ENCODE results near the gene CPPED1.

Gene CPPED1

DNA sequence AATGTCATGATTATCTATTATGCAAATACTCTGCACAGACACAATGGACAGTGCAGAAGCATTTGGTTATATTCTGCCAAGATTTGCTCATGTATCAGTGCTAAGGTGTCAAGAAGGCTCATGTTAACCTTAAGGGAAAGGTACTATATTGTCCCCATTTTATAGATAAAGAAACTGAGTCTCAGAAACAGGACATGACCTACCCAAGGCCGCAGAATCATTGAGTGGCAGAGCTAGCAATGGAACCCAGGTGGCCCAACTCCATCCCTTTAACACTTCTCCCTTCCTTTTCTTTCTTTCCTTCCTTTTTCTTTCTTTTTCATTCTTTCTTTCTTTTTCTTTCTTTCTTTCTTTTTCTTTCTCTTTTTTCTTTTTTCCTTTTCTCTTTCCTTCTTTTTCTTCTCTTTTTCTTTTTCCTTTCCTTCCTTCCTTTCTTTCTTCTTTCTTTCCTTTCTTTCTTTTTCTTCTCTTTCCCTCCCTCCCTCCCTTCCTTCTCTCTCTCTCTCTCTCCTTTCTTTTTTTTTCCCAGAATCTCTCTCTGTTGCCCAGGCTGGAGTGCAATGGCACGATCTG is 149.8 kb downstream of the CPPED1 start:
- POLR2A ChIA-PET, result no interaction called here
- CTCF ChIA-PET, result interaction anchor here (0.6 kb wide), 1 partner anchor 63 kb away, joined by 3 read pairs; no protein-coding TSS in a partner anchor
- Histone ChIP-seq H3K9me3 (ENCODE audit: control insufficient read depth, insufficient read depth, low read depth, low read length) (no peaks in the 10 kb centered on the region; the same call in 1 of the 2 replicates), H3K27ac (ENCODE audit: extremely low read depth, low read depth, low read length) (no peak overlapping the region), H3K36me3 (ENCODE audit: control insufficient read depth in 2 of 2, insufficient read depth in 1 of 2, low read length in 2 of 2) (no peaks in the 10 kb centered on the region), H3K4me3 (ENCODE audit: low read depth, low read length) (no peak overlapping the region), H3K4me1 (ENCODE audit: control insufficient read depth, insufficient read depth, low read length) (no peaks in the 10 kb centered on the region)
- TF ChIP-seq ZNF626 (tag by site-specific recombination; IDR thresholded peaks at IDR 0.05) (no peak), PRDM1 (tag by site-specific recombination; IDR thresholded peaks at IDR 0.05) (0 out of 2 replicates have a peak, but pooled peaks have one; percentile 27), YY2 (tag by site-specific recombination; IDR thresholded peaks at IDR 0.05) (no peak), SP7 (tag by site-specific recombination; IDR thresholded peaks at IDR 0.05) (no peak)

DNA sequence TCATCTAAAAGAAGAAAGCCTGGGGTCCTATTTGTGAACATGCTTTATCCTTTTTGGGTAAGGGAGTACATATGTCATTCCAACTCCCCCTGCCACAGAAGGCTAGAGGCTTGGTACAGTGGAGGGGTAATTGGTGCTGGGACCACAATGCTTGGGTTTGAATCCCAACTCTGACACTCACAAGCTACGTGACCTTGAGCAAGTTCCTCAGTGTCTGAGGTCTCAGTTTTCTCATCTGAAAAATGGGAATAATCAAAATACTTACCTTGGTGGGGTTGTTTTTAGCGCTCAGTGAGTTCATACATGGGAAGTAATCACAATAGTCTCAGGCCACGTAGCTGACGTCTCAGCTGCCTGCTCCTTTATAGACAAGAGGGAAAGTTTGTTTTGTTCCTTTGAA is 150.8 kb downstream of the CPPED1 start:
- no peaks in the 10 kb centered on the region for H3K4me1 ChIP-seq (ENCODE audit: control insufficient read depth, insufficient read depth, low read length)
- H3K9me3 ChIP-seq (ENCODE audit: control insufficient read depth, insufficient read depth, low read depth, low read length), result no peaks in the 10 kb centered on the region
- no peaks in the 10 kb centered on the region for H3K36me3 ChIP-seq (ENCODE audit: control insufficient read depth in 2 of 2, insufficient read depth in 1 of 2, low read length in 2 of 2)
- TF ChIP-seq GLIS1 (tag by site-specific recombination; IDR thresholded peaks at IDR 0.05) (no peak), ZNF658 (tag by site-specific recombination; IDR thresholded peaks at IDR 0.05) (no peak), KLF9 (tag by site-specific recombination; IDR thresholded peaks at IDR 0.05; ENCODE audit: low read depth) (no peak), ZNF664 (tag by site-specific recombination; IDR thresholded peaks at IDR 0.05) (no peak), ZNF24 (tag by site-specific recombination; IDR thresholded peaks at IDR 0.05) (no peak), ZFHX2 (tag by site-specific recombination; conservative IDR thresholded peaks at IDR 0.05) (no peak), ZNF785 (tag by site-specific recombination; IDR thresholded peaks at IDR 0.05) (no peak), ZNF610 (tag by site-specific recombination; IDR thresholded peaks at IDR 0.05; ENCODE audit: borderline replicate concordance) (no peak), ZNF140 (tag by site-specific recombination; IDR thresholded peaks at IDR 0.05) (no peak), SETDB1 (IDR thresholded peaks at IDR 0.05; ENCODE audit: insufficient read length, low read length) (no peak), ZNF76 (tag by site-specific recombination; IDR thresholded peaks at IDR 0.05; ENCODE audit: borderline replicate concordance, low read depth) (no peak), ZNF549 (tag by site-specific recombination; IDR thresholded peaks at IDR 0.05) (no peak), ZFP69B (tag by site-specific recombination; IDR thresholded peaks at IDR 0.05) (no peak)
- TF ChIP-seq, protein P1, sequence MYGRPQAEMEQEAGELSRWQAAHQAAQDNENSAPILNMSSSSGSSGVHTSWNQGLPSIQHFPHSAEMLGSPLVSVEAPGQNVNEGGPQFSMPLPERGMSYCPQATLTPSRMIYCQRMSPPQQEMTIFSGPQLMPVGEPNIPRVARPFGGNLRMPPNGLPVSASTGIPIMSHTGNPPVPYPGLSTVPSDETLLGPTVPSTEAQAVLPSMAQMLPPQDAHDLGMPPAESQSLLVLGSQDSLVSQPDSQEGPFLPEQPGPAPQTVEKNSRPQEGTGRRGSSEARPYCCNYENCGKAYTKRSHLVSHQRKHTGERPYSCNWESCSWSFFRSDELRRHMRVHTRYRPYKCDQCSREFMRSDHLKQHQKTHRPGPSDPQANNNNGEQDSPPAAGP (tag by site-specific recombination; IDR thresholded peaks at IDR 0.05), result no peak
- no peak overlapping the region for H3K4me3 ChIP-seq (ENCODE audit: low read depth, low read length)
- ChIA-PET POLR2A (no interaction called here), CTCF (interaction anchor here (0.7 kb wide), 1 partner anchor 261 kb away, joined by 3 read pairs; no protein-coding TSS in a partner anchor)
- H3K27ac ChIP-seq (ENCODE audit: extremely low read depth, low read depth, low read length), result no peak overlapping the region

DNA sequence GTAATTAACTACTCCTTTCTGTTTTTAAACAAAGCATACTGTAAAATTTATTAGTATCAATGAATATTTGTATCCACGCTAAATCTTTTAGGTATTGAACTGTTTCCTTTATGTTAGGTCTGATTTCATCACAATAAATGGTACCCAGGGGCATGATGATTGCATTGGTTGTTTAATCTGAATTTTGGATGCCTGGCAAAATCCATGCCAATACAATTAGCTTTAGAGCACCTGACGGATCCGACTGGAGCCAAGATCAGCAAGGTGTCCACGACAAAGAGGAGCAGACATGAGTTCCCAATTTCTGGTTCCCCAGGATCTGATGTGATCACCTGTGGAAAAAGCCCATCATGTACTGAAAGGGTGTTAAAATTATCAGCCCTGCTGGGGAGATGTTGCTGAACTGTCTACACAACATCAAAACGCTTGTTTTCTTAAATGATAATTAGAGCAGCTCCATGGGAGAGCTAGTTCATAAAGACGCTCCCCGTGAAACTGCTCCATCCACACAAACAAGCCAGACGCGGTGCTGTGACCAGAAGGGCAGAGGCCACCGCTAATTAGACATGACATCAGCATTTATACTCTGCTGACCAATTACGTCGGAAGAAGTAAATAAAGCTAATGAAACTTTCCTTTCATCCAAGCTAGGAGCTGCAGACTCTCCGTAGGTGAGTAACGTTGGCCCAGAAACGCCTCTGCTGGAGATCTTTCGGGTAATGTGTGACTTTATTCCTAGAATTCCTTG is 151.7 kb downstream of the CPPED1 start:
- Histone ChIP-seq H3K4me3 (ENCODE audit: low read depth, low read length) (no peak overlapping the region), H3K4me1 (ENCODE audit: control insufficient read depth, insufficient read depth, low read length) (no peaks in the 10 kb centered on the region), H3K9me3 (ENCODE audit: control insufficient read depth, insufficient read depth, low read depth, low read length) (no peaks in the 10 kb centered on the region), H3K27ac (ENCODE audit: extremely low read depth, low read depth, low read length) (no peak overlapping the region), H3K36me3 (ENCODE audit: control insufficient read depth in 2 of 2, insufficient read depth in 1 of 2, low read length in 2 of 2) (no peaks in the 10 kb centered on the region)
- ChIA-PET POLR2A (interaction anchor here (0.6 kb wide), 1 partner anchor 9 kb away, joined by 3 read pairs; no protein-coding TSS in a partner anchor), CTCF (interaction anchor here (0.7 kb wide), 1 partner anchor 87 kb away, joined by 3 read pairs; no protein-coding TSS in a partner anchor)
- TF ChIP-seq ZBTB21 (tag by site-specific recombination; IDR thresholded peaks at IDR 0.05) (peak; percentile 78), ZNF677 (tag by site-specific recombination; IDR thresholded peaks at IDR 0.05) (no peak), BCL11B (tag by site-specific recombination; IDR thresholded peaks at IDR 0.05; ENCODE audit: low read depth) (no peak), ZNF843 (tag by site-specific recombination; IDR thresholded peaks at IDR 0.05) (0 out of 2 replicates have a peak, but pooled peaks have one; percentile 13), ZFP41 (tag by site-specific recombination; IDR thresholded peaks at IDR 0.05; ENCODE audit: borderline replicate concordance) (no peak), ZIC2 (tag by site-specific recombination; IDR thresholded peaks at IDR 0.05) (peak; percentile 95), ZNF146 (tag by site-specific recombination; IDR thresholded peaks at IDR 0.05) (no peak), ZNF785 (tag by site-specific recombination; IDR thresholded peaks at IDR 0.05) (no peak), ZNF629 (tag by site-specific recombination; IDR thresholded peaks at IDR 0.05) (peak; percentile 91), MEIS1 (CRISPR knock-in tag; IDR thresholded peaks at IDR 0.05; ENCODE audit: borderline replicate concordance) (no peak), ZNF302 (tag by site-specific recombination; IDR thresholded peaks at IDR 0.05; ENCODE audit: low read depth) (no peak), ZEB2 (tag by site-specific recombination; IDR thresholded peaks at IDR 0.05) (0 out of 2 replicates have a peak, but pooled peaks have one; percentile 38), ZFP37 (tag by site-specific recombination; IDR thresholded peaks at IDR 0.05) (no peak), OSR2 (tag by site-specific recombination; IDR thresholded peaks at IDR 0.05) (peak; percentile 14; the same call in 1 of the 2 replicates)
- TF ChIP-seq, protein P2, sequence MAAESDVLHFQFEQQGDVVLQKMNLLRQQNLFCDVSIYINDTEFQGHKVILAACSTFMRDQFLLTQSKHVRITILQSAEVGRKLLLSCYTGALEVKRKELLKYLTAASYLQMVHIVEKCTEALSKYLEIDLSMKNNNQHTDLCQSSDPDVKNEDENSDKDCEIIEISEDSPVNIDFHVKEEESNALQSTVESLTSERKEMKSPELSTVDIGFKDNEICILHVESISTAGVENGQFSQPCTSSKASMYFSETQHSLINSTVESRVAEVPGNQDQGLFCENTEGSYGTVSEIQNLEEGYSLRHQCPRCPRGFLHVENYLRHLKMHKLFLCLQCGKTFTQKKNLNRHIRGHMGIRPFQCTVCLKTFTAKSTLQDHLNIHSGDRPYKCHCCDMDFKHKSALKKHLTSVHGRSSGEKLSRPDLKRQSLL (tag by site-specific recombination; IDR thresholded peaks at IDR 0.05), result no peak
